Smooth muscle cell (in vitro differentiated cells): ENCODE measurements around the gene GTPBP2. TPM values are rescaled to one million over a fixed set of nuclear protein-coding genes. Genes with fewer than 3 reads are reported as not detected.

Source experiments
- DNase-seq: peaks from one replicate; lab custom pipeline; 2025; ENCODE audit not compliant: unreplicated experiment; lab: John Stamatoyannopoulos, UW
- H2AFZ ChIP-seq: fragments of 200-600 bp; sonication (generic); 2 replicates; pipeline ENCODE4 v1.6.0; 2016; ENCODE audit warnings: antibody characterized with exemption, low read depth, mild to moderate bottlenecking
- H3F3A ChIP-seq: fragments of 200-600 bp; sonication (generic); 2 replicates; pipeline ENCODE4 v1.6.0; 2017; ENCODE audit warnings: antibody characterized with exemption, low read depth
- H3K27ac ChIP-seq: fragments of 200-600 bp; sonication (generic); 2 replicates; pipeline ENCODE4 v1.5.1; 2016; ENCODE audit warnings: low read depth, mild to moderate bottlenecking
- H3K27me3 ChIP-seq: fragments of 200-600 bp; sonication (generic); 2 replicates; pipeline ENCODE4 v1.6.1; 2016; ENCODE audit warnings: low read depth, mild to moderate bottlenecking
- H3K36me3 ChIP-seq: fragments of 200-600 bp; sonication (generic); 2 replicates; pipeline ENCODE4 v1.5.1; 2016; ENCODE audit warnings: low read depth
- H3K4me1 ChIP-seq: fragments of 200-600 bp; sonication (generic); 2 replicates; pipeline ENCODE4 v1.5.1; 2016; ENCODE audit warnings: low read depth
- H3K4me2 ChIP-seq: fragments of 200-600 bp; sonication (generic); 2 replicates; pipeline ENCODE4 v1.6.0; 2016; ENCODE audit warnings: mild to moderate bottlenecking
- H3K4me3 ChIP-seq: fragments of 200-600 bp; sonication (generic); 2 replicates; pipeline ENCODE4 v1.5.1; 2016; ENCODE audit warnings: mild to moderate bottlenecking
- H3K79me2 ChIP-seq: fragments of 200-600 bp; sonication (generic); 2 replicates; pipeline ENCODE4 v1.6.0; 2016; ENCODE audit warnings: low read depth, mild to moderate bottlenecking
- H3K9ac ChIP-seq: fragments of 200-600 bp; sonication (generic); 2 replicates; pipeline ENCODE4 v1.6.0; 2016; ENCODE audit warnings: low read depth
- H3K9me3 ChIP-seq: fragments of 200-600 bp; sonication (generic); replicated peaks from 2 replicates; pipeline ENCODE4 v1.5.1; 2016; ENCODE audit warnings: low read depth
- H4K20me1 ChIP-seq: fragments of 200-600 bp; sonication (generic); 2 replicates; pipeline ENCODE4 v1.6.0; 2016; ENCODE audit warnings: low read depth
- CTCF ChIP-seq: fragments of 200-600 bp; sonication (generic); IDR thresholded peaks from 2 replicates; pipeline ENCODE4 v1.5.1; 2017; ENCODE audit warnings: borderline replicate concordance, mild to moderate bottlenecking, antibody characterized with exemption; ENCODE audit not compliant: insufficient read depth, poor library complexity, severe bottlenecking
- WGBS: methylation state at CpG from one replicate; pipeline ENCODE4 v1.1.7; 2016; ENCODE audit warnings: low lambda C conversion rate; 5-methylcytosine and 5-hydroxymethylcytosine counted together
- polyA plus RNA-seq: library from polyadenylated mRNA; unstranded; fragments of >200 nt; fragmentation: Nextera tagmentation; extraction: Ambion mirVana; gene quantifications from 2 replicates; pipeline ENCODE4 v1.2.1, GENCODE V29; 2016
- total RNA-seq: library from RNA; depleted of rRNA; stranded (reverse); fragments of >200 nt; gene quantifications from 2 replicates; pipeline ENCODE4 v1.2.3, GENCODE V29; 2014

Gene GTPBP2
- total and polyA plus RNA-seq, 2 experiments from 2014 or later, result 18.3 to 53.7 TPM

GRCh38 chr6:43575772-43576551 is 53.1 kb downstream of the GTPBP2 start, which contains the start of the genes POLH and XPO5:
TSS of gene POLH (plus strand) at chr6:43576185. CDS start at chr6:43582320, 6,135 bp downstream.
TSS of gene XPO5 (minus strand) at chr6:43576038. CDS start at chr6:43575864, 174 bp downstream.
- H3F3A ChIP-seq, result peaks cover 9% of the 10 kb centered on the region
- H3K79me2 ChIP-seq, result peaks cover 54% of the 10 kb centered on the region
- peak; percentile 77 for DNase-seq
- no peaks in the 10 kb centered on the region for H3K9me3 ChIP-seq
- H2AFZ ChIP-seq, result peak within 1 kb of the TSS; percentile 98
- H3K36me3 ChIP-seq, result no peaks in the 10 kb centered on the region
- H3K27me3 ChIP-seq, result no peaks in the 10 kb centered on the region
- H3K9ac ChIP-seq, result peak within 1 kb of the TSS; percentile 90
- H4K20me1 ChIP-seq, result peaks cover 14% of the 10 kb centered on the region
- H3K4me1 ChIP-seq, result peaks cover 24% of the 10 kb centered on the region
- H3K4me2 ChIP-seq, result peak within 1 kb of the TSS; percentile 98
- H3K4me3 ChIP-seq, result peak within 1 kb of the TSS; percentile 92
- 1% methylated on average over 68 of the region's 76 CpGs for WGBS
- peak within 1 kb of the TSS; percentile 92 for H3K27ac ChIP-seq
- TF ChIP-seq CTCF, result peak; percentile 27

DNA sequence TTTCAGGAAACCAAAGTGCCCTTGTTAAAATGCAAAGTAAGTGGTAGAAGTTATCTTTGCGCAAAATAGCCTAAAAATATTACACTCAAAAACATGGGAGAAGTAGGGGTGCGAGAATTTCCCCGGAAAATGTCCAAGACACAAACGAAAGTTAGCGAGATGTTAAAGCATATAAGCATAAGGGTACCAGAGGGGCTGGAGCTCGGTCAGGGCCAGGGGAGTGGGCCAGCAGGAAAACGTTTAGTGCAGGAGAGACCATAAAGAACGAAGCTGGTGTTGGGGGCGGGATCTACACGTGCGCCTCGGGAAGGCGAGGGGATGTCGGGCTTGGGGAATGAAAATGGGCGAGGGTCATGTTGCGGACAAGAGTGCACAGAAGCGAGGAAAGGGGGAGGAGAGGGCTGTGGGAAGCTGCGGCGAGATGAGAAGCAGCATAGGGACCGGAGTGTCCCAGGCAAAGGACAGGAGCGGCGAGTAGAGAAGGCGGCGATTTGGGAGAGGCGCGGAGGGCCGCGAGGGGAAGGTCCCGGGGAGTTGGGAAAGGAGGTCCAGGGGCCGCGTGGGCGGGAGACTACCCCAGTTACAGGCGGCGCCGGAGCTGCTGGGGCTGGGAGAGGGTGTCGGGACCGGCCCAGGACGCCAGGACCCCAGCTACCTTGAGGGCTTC is 53.8 kb downstream of the GTPBP2 start:
- no peak for DNase-seq
- Histone ChIP-seq H4K20me1 (peaks cover 14% of the 10 kb centered on the region), H3K36me3 (no peaks in the 10 kb centered on the region), H3K27me3 (no peaks in the 10 kb centered on the region), H2AFZ (peak overlapping the region; percentile 98), H3K9ac (peak overlapping the region; percentile 58), H3K9me3 (no peaks in the 10 kb centered on the region), H3K79me2 (peaks cover 54% of the 10 kb centered on the region), H3K4me1 (peaks cover 24% of the 10 kb centered on the region), H3K4me2 (peak overlapping the region; percentile 98), H3K27ac (no peak overlapping the region), H3K4me3 (peak overlapping the region; percentile 92), H3F3A (peaks cover 9% of the 10 kb centered on the region)
- WGBS, result 1% methylated on average over 38 of the region's 38 CpGs
- no peak for TF ChIP-seq CTCF

DNA sequence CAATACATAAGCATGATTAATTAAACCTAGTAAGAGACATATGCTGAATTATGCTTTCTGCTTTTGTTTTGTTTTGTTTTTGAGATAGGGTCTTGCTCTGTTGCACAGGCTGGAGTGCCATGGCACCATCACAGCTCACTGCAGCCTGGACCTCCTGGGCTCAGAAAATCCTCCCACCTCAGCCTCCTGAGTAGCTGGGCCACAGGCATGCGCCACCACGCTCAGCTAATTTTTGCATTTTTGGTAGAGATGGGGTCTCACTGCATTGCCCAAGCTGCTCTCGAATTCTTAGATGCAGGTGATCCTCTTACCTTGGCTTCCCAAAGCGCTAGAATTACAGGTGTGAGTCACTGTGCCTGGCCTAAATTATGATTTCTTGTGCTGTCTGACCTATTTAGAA is 57.0 kb downstream of the GTPBP2 start:
- Histone ChIP-seq H3K27me3 (no peaks in the 10 kb centered on the region), H3K79me2 (peaks cover 27% of the 10 kb centered on the region), H3K4me2 (no peak overlapping the region), H2AFZ (no peak overlapping the region), H3K4me3 (no peak overlapping the region), H3K27ac (no peak overlapping the region), H4K20me1 (no peaks in the 10 kb centered on the region), H3K4me1 (peaks cover 13% of the 10 kb centered on the region), H3K9me3 (no peaks in the 10 kb centered on the region), H3K9ac (no peak overlapping the region), H3F3A (peaks cover 9% of the 10 kb centered on the region), H3K36me3 (peaks cover 10% of the 10 kb centered on the region)
- DNase-seq, result no peak
- TF ChIP-seq CTCF, result no peak
- WGBS, result 97% methylated on average over 4 of the region's 4 CpGs
